GM21737 (cell line): ENCODE measurements around the gene AKAP4.

Source experiments
- ATAC-seq: cut with Tn5 transposase; IDR thresholded peaks from one replicate; pipeline ENCODE4 v1.9.1; 2021; ENCODE audit warnings: mild to moderate bottlenecking, moderate library complexity; ENCODE audit not compliant: unreplicated experiment

The AKAP4 gene

GRCh38 chrX:50200907-50201306 lies at the start of gene AKAP4:
Gene AKAP4 (minus strand): TSS chrX:50201007. CDS start chrX:50200889, 118 bp downstream.
- no peak for ATAC-seq

DNA sequence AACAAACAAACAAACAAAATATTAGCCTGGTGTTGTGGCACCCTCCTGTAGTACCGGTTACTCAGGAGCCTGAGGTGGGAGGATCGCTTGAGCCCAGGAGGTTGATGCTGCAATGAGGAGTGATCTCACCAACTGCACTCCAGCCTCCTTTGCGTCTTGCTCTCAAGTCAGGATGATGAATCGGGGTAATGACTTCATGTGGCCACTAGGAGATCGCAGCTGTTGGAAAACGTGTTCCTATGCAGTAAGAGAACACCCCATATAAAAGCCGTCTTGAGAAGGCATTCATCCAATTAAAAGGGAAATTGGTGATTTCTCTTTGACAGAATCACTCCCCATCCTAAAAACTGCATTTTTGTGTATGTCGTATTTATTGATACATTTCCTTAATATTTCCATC lies 10.7 kb upstream of the AKAP4 start:
- no peak for ATAC-seq

DNA sequence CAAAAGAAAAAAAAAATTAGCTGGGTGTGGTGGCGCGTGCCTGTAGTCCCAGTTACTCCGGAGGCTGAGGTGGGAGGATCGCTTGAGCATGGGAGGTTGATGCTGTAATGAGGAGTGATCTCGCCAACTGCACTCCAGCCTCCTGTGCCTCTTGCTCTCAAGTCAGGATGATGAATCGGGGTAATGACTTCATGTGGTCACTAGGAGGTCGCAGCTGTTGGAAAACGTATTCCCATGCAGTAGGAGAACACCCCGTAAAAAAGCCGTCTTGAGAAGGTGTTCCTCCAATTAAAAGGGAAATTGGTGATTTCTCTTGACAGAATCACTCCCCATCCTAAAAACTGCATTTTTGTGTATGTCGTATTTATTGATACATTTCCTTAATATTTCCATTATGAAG lies 5.9 kb upstream of the AKAP4 start:
- ATAC-seq = no peak

DNA sequence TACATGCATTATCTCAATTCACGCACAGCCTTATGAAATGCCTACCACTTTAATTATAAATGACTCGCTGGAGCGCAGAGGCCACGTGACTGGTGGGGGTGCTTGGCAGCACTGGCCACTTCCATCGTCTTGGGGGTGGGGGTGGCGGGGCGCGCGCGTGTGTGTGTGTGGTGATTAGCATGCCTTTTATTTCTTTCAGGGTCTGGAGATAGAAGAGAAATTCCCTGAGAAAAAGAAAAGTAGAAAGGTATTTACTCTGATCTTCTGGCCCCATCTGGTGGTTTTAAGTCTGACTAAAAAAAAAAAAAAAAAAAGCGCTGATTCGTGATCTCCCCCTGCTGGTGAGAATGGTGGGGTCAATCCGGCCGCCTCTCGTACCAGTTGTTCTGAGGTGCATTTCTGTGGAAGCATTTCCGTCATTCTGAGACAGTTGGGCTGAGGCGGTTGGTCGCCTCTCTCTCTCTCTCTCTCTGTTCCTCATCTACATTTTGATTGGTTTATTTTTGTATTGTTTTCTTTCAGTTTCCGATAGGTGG lies 3.6 kb upstream of the AKAP4 start, which contains the start of gene CCNB3:
Gene CCNB3 (plus strand): TSS at position 402 of the 536 bp plus-strand sequence. CDS start 80,399 bp downstream, outside the sequence.
- ATAC-seq = peak; percentile 93

DNA sequence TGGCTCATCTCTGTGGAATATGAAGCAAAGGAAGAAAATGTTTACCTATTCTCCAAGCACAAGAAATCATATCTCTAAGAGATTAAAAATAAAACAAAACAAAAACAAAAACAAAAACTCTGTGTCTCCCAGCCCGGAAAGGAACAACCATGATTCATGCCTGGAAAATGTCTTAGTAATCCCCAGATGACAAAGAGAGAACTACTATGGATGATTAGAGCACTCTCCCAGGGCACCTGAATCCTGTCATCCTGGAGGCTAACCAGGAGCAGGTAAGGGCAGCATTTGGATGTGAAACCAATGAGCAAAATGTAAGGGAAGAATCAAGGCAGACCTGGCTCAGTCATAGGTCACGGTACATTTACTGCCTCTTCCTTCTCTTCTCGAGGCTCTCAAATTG lies 1.7 kb upstream of the AKAP4 start:
- no peak for ATAC-seq

GRCh38 chrX:50198348-50198747 lies 2.5 kb downstream of the AKAP4 start:
- no peak for ATAC-seq

GRCh38 chrX:50188859-50189600 lies 11.8 kb downstream of the AKAP4 start:
- no peak for ATAC-seq

DNA sequence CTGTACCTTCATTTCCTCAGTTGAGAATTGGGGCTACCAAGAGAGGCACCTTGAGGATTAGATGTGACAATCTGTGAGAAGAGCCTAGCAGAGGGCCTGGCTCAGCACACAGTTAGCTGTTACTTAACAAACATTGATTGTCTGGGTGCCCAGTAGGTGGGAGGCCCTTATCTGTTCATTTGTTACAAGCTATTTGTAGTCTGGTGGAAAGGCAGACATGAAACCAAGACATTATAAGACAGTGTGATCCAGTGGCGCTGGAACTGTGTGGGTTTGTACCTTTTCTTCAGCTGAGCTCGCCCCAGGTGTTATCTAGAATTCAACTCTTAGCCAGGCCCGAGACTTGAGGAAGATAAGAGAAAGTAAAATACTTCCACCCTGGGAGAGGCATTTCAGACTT lies 16.9 kb downstream of the AKAP4 start:
- no peak for ATAC-seq

- no peak for ATAC-seq
Observed at GRCh38 chrX:50180073-50180940, 20.5 kb downstream of the AKAP4 start.

DNA sequence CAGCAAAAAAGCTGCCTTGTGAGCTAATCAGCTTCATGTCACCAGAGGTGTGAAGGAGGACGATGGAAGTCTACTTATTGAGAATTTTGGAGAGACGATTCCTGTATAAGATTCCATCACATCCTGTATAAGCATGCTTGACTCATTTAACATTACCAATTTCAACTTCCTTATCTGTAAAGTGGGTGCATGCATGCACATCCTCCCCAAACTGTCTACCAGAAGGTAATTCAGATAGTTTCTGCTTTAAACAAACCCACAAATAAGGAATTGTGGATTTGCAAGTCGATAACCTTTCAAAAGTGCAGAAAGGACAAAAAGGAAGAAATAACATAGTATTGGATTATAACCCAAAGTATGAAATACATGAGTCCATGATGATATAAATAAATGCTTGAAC lies 31.1 kb downstream of the AKAP4 start:
- no peak for ATAC-seq

- ATAC-seq = no peak
Observed at GRCh38 chrX:50168241-50168687, 32.5 kb downstream of the AKAP4 start.

- no peak for ATAC-seq
Observed at GRCh38 chrX:50167366-50167765, 33.4 kb downstream of the AKAP4 start.

DNA sequence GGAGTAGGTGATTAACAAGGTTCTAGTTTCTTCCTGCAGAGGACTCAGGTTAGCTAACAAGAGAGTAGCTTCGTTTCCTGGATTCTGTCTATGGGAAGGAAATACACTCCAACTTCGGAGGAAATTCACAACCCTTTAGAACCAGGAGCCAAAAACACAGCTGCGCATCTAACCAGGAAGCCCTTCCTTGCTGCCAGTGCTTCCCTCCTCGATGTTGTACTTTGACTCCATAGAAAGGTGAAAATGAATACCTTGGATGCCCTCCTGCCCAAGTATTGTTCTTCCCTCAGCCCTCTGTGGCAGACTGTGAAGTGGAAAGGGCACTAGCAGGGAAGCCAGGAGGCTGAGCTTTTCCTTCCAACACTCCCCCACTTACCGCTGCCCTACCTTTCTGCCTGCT lies 35.1 kb downstream of the AKAP4 start:
- ATAC-seq = no peak

DNA sequence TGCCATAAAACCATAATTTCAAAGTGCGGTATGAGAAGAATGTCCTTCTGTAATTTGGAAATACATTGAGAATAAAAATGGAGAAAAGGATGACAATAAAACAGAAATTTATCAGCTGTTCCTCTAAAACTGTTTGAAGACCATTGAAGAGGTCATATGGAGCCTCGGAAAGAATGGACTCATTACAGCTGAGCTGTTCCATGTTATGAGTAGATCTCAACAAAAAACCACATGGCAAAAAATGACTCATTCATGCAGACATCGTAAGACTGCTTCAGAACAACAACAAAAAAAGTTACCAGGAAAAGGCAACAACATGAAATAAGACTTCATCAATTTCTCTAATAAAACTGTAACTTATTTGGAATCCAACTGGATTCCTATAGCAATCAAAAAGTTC lies 39.7 kb downstream of the AKAP4 start:
- ATAC-seq = no peak

- no peak for ATAC-seq
Observed at GRCh38 chrX:50158593-50158992, 42.2 kb downstream of the AKAP4 start.

DNA sequence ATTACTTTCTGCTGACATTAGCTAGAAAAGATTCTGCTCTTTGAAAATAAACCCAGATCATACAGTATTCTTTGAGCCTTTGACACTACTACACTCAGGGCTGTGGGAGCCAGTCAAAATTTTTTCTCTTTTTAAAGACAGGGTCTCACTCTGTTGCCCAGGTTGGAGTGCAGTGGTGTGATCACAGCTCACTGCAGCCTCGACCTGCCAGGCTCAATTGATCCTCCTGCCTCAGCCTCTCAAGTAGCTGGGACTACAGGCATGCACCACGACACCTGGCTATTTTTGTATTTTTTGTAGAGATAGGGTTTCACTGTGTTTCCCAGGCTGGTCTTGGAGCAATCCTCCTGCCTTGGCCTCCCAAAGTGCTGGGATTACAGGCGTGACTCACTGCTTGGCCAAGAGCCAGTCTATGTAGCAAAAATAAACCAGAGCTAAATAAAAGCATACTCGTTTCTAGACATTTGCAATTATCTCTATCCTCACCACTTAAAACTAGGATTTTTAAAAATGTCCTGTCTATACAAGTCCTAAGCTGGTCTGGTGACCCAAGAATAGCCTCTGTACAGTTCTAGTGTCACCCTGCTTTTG lies 43.2 kb downstream of the AKAP4 start:
- ATAC-seq = no peak

- no peak for ATAC-seq
Observed at GRCh38 chrX:50154429-50154828, 46.4 kb downstream of the AKAP4 start.

GRCh38 chrX:50152456-50152855 lies 48.4 kb downstream of the AKAP4 start:
- ATAC-seq = no peak

GRCh38 chrX:50147972-50148371 lies 52.8 kb downstream of the AKAP4 start:
- no peak for ATAC-seq
